Measurements from ENCODE around the gene NBEAL2. TPM values are rescaled to one million over a fixed set of nuclear protein-coding genes. Genes with fewer than 3 reads are reported as not detected.
A peak's percentile ranks its signal among the peaks of the same experiment; 100 is the strongest.

NBEAL2 gene
- total RNA-seq, 1 experiment from 2014 or later: 50.7 TPM

GRCh38 chr3:46935989-46936558, 43.4 kb upstream of the NBEAL2 start:
- Histone ChIP-seq H3K9ac (ENCODE audit: low read length) (no peak overlapping the region), H3K9me2 (replicated peaks; ENCODE audit: low read length) (no peaks in the 10 kb centered on the region), H3K9me3 (ENCODE audit: low read length) (no peaks in the 10 kb centered on the region), H3K27me3 (ENCODE audit: low read length) (no peaks in the 10 kb centered on the region), H4K20me1 (ENCODE audit: low read length) (0 out of 2 replicates have a peak, but pooled peaks cover 7% of the 10 kb centered on the region), H3K36me3 (ENCODE audit: low read depth, low read length) (peaks cover 48% of the 10 kb centered on the region), H3K27ac (ENCODE audit: low read length) (peak overlapping the region; percentile 96), H3K4me1 (ENCODE audit: insufficient read depth, low read length) (peaks cover 58% of the 10 kb centered on the region), H3F3A (ENCODE audit: low read length, unreplicated experiment) (peaks cover 10% of the 10 kb centered on the region), H3K4me3 (ENCODE audit: low read length) (no peak overlapping the region), H3K4me2 (ENCODE audit: low read length) (peak overlapping the region; percentile 71; the same call in 1 of the 2 replicates), H2AFZ (ENCODE audit: low read length) (no peak overlapping the region), H3K79me2 (ENCODE audit: low read length) (peaks cover 92% of the 10 kb centered on the region)
- BruUV-seq (replicated peaks): no TSS peak
- CTCF ChIA-PET: interaction anchor here (0.9 to 1.2 kb wide), 5 partner anchors 8 to 46 kb away, joined by 3 to 5 read pairs (median 4); no protein-coding TSS in a partner anchor
- intact Hi-C loops (cut with micrococcal nuclease): loop anchor here (2.0 kb wide), 1 partner anchor 41 kb away; the partner anchor contains the start of gene CCDC12
- no peak for TF ChIP-seq EZH2 (IDR thresholded peaks at IDR 0.05; ENCODE audit: low read length, unreplicated experiment)
- no peak for TF ChIP-seq CTCF (conservative IDR thresholded peaks at IDR 0.05; ENCODE audit: low read depth, low read length)
- TF ChIP-seq EZH2phosphoT487 (IDR thresholded peaks at IDR 0.05; ENCODE audit: borderline replicate concordance, low read length): no peak
- DNase-seq (no peak), ATAC-seq (no peak)
- POLR2A ChIA-PET (ENCODE audit: unreplicated experiment): interaction anchor here (0.6 to 1.3 kb wide), 4 partner anchors 12 to 46 kb away, joined by 3 to 33 read pairs (median 8); partner anchors contain the start of genes CCDC12 and NBEAL2

- peaks cover 49% of the 10 kb centered on the region for H3K36me3 ChIP-seq (ENCODE audit: low read depth, low read length)
- CTCF ChIA-PET: interaction anchor here (0.6 to 0.9 kb wide), 2 partner anchors 23 to 39 kb away, joined by 3 to 7 read pairs; no protein-coding TSS in a partner anchor
- no peak overlapping the region for H3K9ac ChIP-seq (ENCODE audit: low read length)
- H2AFZ ChIP-seq (ENCODE audit: low read length): no peak overlapping the region
- peaks cover 10% of the 10 kb centered on the region for H3F3A ChIP-seq (ENCODE audit: low read length, unreplicated experiment)
- no peaks in the 10 kb centered on the region for H3K27me3 ChIP-seq (ENCODE audit: low read length)
- BruUV-seq (replicated peaks): no TSS peak
- no peak overlapping the region for H3K4me3 ChIP-seq (ENCODE audit: low read length)
- POLR2A ChIA-PET (ENCODE audit: unreplicated experiment): interaction anchor here (0.6 kb wide), 1 partner anchor 45 kb away, joined by 11 read pairs; no protein-coding TSS in a partner anchor
- peaks cover 4% of the 10 kb centered on the region; the same call in 1 of the 2 replicates for H4K20me1 ChIP-seq (ENCODE audit: low read length)
- ATAC-seq (no peak), DNase-seq (no peak)
- intact Hi-C loops (cut with micrococcal nuclease): no loop called here
- H3K4me2 ChIP-seq (ENCODE audit: low read length): no peak overlapping the region
- 0 out of 2 replicates have a peak overlapping the region, but pooled peaks have one; percentile 2 for H3K27ac ChIP-seq (ENCODE audit: low read length)
- no peaks in the 10 kb centered on the region for H3K9me3 ChIP-seq (ENCODE audit: low read length)
- peaks cover 91% of the 10 kb centered on the region for H3K79me2 ChIP-seq (ENCODE audit: low read length)
- peaks cover 50% of the 10 kb centered on the region for H3K4me1 ChIP-seq (ENCODE audit: insufficient read depth, low read length)
- H3K9me2 ChIP-seq (replicated peaks; ENCODE audit: low read length): no peaks in the 10 kb centered on the region
- no peak for TF ChIP-seq EZH2 (IDR thresholded peaks at IDR 0.05; ENCODE audit: low read length, unreplicated experiment)
- TF ChIP-seq CTCF (conservative IDR thresholded peaks at IDR 0.05; ENCODE audit: low read depth, low read length): no peak
- TF ChIP-seq EZH2phosphoT487 (IDR thresholded peaks at IDR 0.05; ENCODE audit: borderline replicate concordance, low read length): no peak
Observed at GRCh38 chr3:46936733-46937250, 42.7 kb upstream of the NBEAL2 start.

DNA sequence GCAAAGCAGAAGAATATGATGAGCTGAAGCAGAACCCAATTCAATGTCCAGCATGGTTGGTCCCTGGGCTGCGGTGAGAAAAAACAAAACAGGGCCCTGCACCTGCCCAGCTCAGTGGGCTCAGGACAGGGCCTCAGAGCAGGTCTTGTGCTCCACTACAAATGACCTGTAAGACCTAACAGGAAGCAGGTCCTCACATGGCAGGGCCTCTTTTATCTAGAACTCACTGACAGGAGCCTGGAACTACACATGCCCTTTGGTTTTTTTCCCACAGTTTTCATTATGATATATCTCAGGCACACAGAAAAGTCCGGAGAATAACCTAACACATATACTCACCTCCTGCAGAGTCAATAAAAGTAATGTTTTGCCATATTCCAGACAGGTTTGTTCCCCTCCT, 41.3 kb upstream of the NBEAL2 start:
- Histone ChIP-seq H3K9me2 (replicated peaks; ENCODE audit: low read length) (no peaks in the 10 kb centered on the region), H3K36me3 (ENCODE audit: low read depth, low read length) (peaks cover 55% of the 10 kb centered on the region), H3K4me3 (ENCODE audit: low read length) (no peak overlapping the region), H3K9me3 (ENCODE audit: low read length) (no peaks in the 10 kb centered on the region), H3K27me3 (ENCODE audit: low read length) (no peaks in the 10 kb centered on the region), H3K9ac (ENCODE audit: low read length) (no peak overlapping the region), H3K4me2 (ENCODE audit: low read length) (no peak overlapping the region), H3K27ac (ENCODE audit: low read length) (no peak overlapping the region), H4K20me1 (ENCODE audit: low read length) (peaks cover 17% of the 10 kb centered on the region; the same call in 1 of the 2 replicates), H3K4me1 (ENCODE audit: insufficient read depth, low read length) (peaks cover 43% of the 10 kb centered on the region), H3F3A (ENCODE audit: low read length, unreplicated experiment) (peaks cover 10% of the 10 kb centered on the region), H3K79me2 (ENCODE audit: low read length) (peaks cover 91% of the 10 kb centered on the region), H2AFZ (ENCODE audit: low read length) (no peak overlapping the region)
- intact Hi-C loops (cut with micrococcal nuclease): no loop called here
- no peak for DNase-seq
- ATAC-seq: no peak
- ChIA-PET POLR2A (ENCODE audit: unreplicated experiment) (no interaction called here), CTCF (no interaction called here)
- TF ChIP-seq EZH2 (IDR thresholded peaks at IDR 0.05; ENCODE audit: low read length, unreplicated experiment): no peak
- TF ChIP-seq EZH2phosphoT487 (IDR thresholded peaks at IDR 0.05; ENCODE audit: borderline replicate concordance, low read length): no peak
- no peak for TF ChIP-seq CTCF (conservative IDR thresholded peaks at IDR 0.05; ENCODE audit: low read depth, low read length)
- BruUV-seq (replicated peaks): no TSS peak

Measured in PC-3 (cell line).